ENCODE data around the gene SSTR5.

The SSTR5 gene

DNA sequence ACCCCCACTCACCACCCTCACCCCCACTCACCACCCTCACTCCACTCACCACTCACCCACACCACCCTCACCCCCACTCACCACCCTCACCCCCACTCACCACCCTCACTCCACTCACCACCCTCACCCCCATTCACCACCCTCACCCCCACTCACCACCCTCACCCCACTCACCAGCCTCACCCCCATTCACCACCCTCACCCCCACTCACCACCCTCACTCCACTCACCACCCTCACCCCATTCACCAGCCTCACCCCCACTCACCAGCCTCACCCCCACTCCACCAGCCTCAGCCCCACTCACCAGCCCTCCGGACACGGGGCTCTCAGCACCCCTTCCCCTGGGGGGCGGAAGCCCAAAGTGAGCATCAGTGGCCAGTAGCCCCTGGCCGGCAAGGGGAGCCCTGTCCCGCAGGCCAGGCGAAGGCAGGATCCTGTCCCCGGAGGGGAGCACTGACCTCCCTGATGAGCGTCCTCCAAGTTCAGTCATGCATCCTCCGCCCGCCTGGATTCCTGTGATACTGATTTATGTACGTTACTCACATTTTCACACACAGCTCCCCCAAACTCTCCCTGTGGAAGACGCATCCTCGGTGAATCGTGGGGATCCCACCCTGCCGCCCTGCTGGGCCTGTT lies 41.5 kb downstream of the SSTR5 start:
- Histone ChIP-seq H4K8ac (ENCODE audit: low read depth, low read length) (no peak overlapping the region), H2BK120ac (ENCODE audit: insufficient read depth, low read length, poor library complexity) (no peak overlapping the region), H3K79me2 (ENCODE audit: control insufficient read depth, insufficient read depth, low read length, poor library complexity) (no peaks in the 10 kb centered on the region), H3K23ac (ENCODE audit: low read length) (no peak overlapping the region), H2AFZ (ENCODE audit: insufficient read depth, low read length, poor library complexity) (no peak overlapping the region), H3K14ac (ENCODE audit: low read length) (no peak overlapping the region), H3K4me1 (ENCODE audit: control insufficient read depth in 1 of 2, insufficient read depth in 2 of 2, low read length in 2 of 2) (no peaks in the 10 kb centered on the region), H4K91ac (ENCODE audit: low read depth, low read length) (no peak overlapping the region), H3K4me2 (ENCODE audit: low read length) (no peak overlapping the region), H3K27me3 (ENCODE audit: insufficient read depth, low read length) (no peaks in the 10 kb centered on the region), H2BK12ac (ENCODE audit: low read length) (no peak overlapping the region), H2AK5ac (ENCODE audit: low read length) (no peak overlapping the region), H3K18ac (ENCODE audit: low read length) (no peak overlapping the region), H2BK5ac (ENCODE audit: low read depth, low read length, poor library complexity) (no peak overlapping the region), H3K9me3 (ENCODE audit: insufficient read depth, low read depth, low read length) (peaks cover 2% of the 10 kb centered on the region), H3K9ac (ENCODE audit: low read length) (no peak overlapping the region), H3K4ac (ENCODE audit: low read depth, low read length) (no peak overlapping the region), H3K27ac (ENCODE audit: low read depth, low read length) (no peak overlapping the region), H3K36me3 (ENCODE audit: control insufficient read depth in 1 of 2, insufficient read depth in 2 of 2, low read length in 2 of 2) (no peaks in the 10 kb centered on the region), H3K4me3 (ENCODE audit: low read depth, low read length) (no peak overlapping the region), H4K12ac (ENCODE audit: low read depth, low read length) (no peak overlapping the region), H3K79me1 (ENCODE audit: low read length) (no peaks in the 10 kb centered on the region)
- no peak for DNase-seq
- WGBS (ENCODE audit: extremely low coverage, insufficient coverage, insufficient read length) = no CpG with 5 or more reads among the region's 15 CpGs

- no CpG with 5 or more reads among the region's 16 CpGs for WGBS (ENCODE audit: extremely low coverage, insufficient coverage, insufficient read length)
- Histone ChIP-seq H3K4me1 (ENCODE audit: control insufficient read depth in 1 of 2, insufficient read depth in 2 of 2, low read length in 2 of 2) (no peaks in the 10 kb centered on the region), H3K4me3 (ENCODE audit: low read depth, low read length) (no peak overlapping the region), H3K27me3 (ENCODE audit: insufficient read depth, low read length) (no peaks in the 10 kb centered on the region), H3K14ac (ENCODE audit: low read length) (no peak overlapping the region), H3K36me3 (ENCODE audit: control insufficient read depth in 1 of 2, insufficient read depth in 2 of 2, low read length in 2 of 2) (no peaks in the 10 kb centered on the region), H3K9me3 (ENCODE audit: insufficient read depth, low read depth, low read length) (peaks cover 2% of the 10 kb centered on the region), H2BK120ac (ENCODE audit: insufficient read depth, low read length, poor library complexity) (no peak overlapping the region), H3K79me1 (ENCODE audit: low read length) (no peaks in the 10 kb centered on the region), H2AK5ac (ENCODE audit: low read length) (no peak overlapping the region), H3K27ac (ENCODE audit: low read depth, low read length) (no peak overlapping the region), H4K12ac (ENCODE audit: low read depth, low read length) (no peak overlapping the region), H3K4ac (ENCODE audit: low read depth, low read length) (no peak overlapping the region), H4K8ac (ENCODE audit: low read depth, low read length) (no peak overlapping the region), H3K23ac (ENCODE audit: low read length) (no peak overlapping the region), H3K79me2 (ENCODE audit: control insufficient read depth, insufficient read depth, low read length, poor library complexity) (no peaks in the 10 kb centered on the region), H3K18ac (ENCODE audit: low read length) (no peak overlapping the region), H3K4me2 (ENCODE audit: low read length) (no peak overlapping the region), H2BK5ac (ENCODE audit: low read depth, low read length, poor library complexity) (no peak overlapping the region), H4K91ac (ENCODE audit: low read depth, low read length) (no peak overlapping the region), H2BK12ac (ENCODE audit: low read length) (no peak overlapping the region), H3K9ac (ENCODE audit: low read length) (no peak overlapping the region), H2AFZ (ENCODE audit: insufficient read depth, low read length, poor library complexity) (no peak overlapping the region)
- no peak for DNase-seq
Measured at GRCh38 chr16:1116693-1117077, 44.1 kb downstream of the SSTR5 start.

DNA sequence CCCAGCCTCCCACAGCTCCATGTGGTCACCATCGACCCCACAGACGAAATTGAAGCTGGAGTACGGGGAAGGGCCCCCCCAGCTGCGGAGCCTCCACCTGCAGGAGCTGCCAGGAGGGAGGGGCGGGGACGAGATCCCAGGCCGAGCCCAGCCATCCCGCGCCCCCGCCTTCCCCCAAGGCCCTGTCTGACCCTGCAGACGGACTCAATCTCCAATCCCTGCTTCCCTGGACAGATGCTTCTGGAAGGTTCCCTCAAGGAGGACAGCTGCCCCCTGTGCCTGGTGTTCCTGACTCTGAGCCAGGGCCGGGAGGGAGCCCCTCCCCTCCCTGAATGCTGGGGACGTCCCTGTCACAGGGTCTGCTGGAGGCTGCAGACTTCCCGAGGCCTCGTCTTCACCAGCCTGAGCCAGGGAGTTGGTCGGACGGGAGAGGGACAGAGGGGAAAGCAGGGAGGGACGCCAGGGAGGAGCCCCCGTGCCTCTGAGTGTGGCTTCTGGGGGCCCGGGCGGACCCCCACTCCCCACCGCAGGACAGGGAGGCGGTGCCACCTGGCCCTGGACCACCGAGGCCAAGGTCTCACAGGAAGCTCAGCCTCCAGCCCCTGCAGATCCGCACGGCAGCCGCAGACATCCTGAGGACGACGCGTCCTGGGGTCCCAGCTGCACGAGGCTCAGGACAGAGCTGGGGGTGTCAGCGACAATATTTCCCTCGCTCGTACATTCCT lies 44.8 kb downstream of the SSTR5 start:
- Histone ChIP-seq H3K18ac (ENCODE audit: low read length) (no peak overlapping the region), H3K27ac (ENCODE audit: low read depth, low read length) (no peak overlapping the region), H2AFZ (ENCODE audit: insufficient read depth, low read length, poor library complexity) (no peak overlapping the region), H3K4me2 (ENCODE audit: low read length) (no peak overlapping the region), H3K36me3 (ENCODE audit: control insufficient read depth in 1 of 2, insufficient read depth in 2 of 2, low read length in 2 of 2) (no peaks in the 10 kb centered on the region), H3K79me1 (ENCODE audit: low read length) (no peaks in the 10 kb centered on the region), H2BK120ac (ENCODE audit: insufficient read depth, low read length, poor library complexity) (no peak overlapping the region), H3K4me3 (ENCODE audit: low read depth, low read length) (no peak overlapping the region), H2BK12ac (ENCODE audit: low read length) (no peak overlapping the region), H3K4ac (ENCODE audit: low read depth, low read length) (no peak overlapping the region), H3K79me2 (ENCODE audit: control insufficient read depth, insufficient read depth, low read length, poor library complexity) (no peaks in the 10 kb centered on the region), H3K9ac (ENCODE audit: low read length) (no peak overlapping the region), H3K4me1 (ENCODE audit: control insufficient read depth in 1 of 2, insufficient read depth in 2 of 2, low read length in 2 of 2) (no peaks in the 10 kb centered on the region), H2AK5ac (ENCODE audit: low read length) (no peak overlapping the region), H3K9me3 (ENCODE audit: insufficient read depth, low read depth, low read length) (peaks cover 2% of the 10 kb centered on the region), H4K91ac (ENCODE audit: low read depth, low read length) (no peak overlapping the region), H4K8ac (ENCODE audit: low read depth, low read length) (no peak overlapping the region), H2BK5ac (ENCODE audit: low read depth, low read length, poor library complexity) (no peak overlapping the region), H4K12ac (ENCODE audit: low read depth, low read length) (no peak overlapping the region), H3K27me3 (ENCODE audit: insufficient read depth, low read length) (no peaks in the 10 kb centered on the region), H3K23ac (ENCODE audit: low read length) (no peak overlapping the region), H3K14ac (ENCODE audit: low read length) (no peak overlapping the region)
- no peak for DNase-seq
- WGBS (ENCODE audit: extremely low coverage, insufficient coverage, insufficient read length) = no CpG with 5 or more reads among the region's 34 CpGs

DNA sequence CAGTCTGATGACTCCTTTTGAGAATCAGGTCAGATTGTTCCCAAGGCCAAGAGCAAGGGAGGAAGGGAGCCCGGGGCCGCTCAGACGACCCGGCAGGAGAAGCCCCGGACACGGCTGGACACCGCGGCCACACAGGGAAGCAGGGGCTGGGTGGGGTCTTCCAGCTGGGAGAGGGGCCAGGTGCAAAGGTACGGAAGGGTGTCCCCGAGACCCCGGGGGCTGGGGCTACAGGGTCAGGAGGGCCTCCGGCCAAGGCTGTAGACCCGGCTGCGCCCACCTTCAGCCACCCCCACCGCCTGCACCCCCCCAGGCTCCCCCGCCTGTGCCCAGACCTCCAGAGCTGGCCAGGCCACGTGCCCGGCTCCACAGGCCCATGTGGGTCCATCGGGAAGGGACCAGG lies 45.4 kb downstream of the SSTR5 start:
- no peaks in the 10 kb centered on the region for H3K36me3 ChIP-seq (ENCODE audit: control insufficient read depth in 1 of 2, insufficient read depth in 2 of 2, low read length in 2 of 2)
- no peak overlapping the region for H2AFZ ChIP-seq (ENCODE audit: insufficient read depth, low read length, poor library complexity)
- H3K79me2 ChIP-seq (ENCODE audit: control insufficient read depth, insufficient read depth, low read length, poor library complexity) = no peaks in the 10 kb centered on the region
- H3K14ac ChIP-seq (ENCODE audit: low read length) = no peak overlapping the region
- H3K79me1 ChIP-seq (ENCODE audit: low read length) = no peaks in the 10 kb centered on the region
- H3K18ac ChIP-seq (ENCODE audit: low read length) = no peak overlapping the region
- no peak for DNase-seq
- H4K12ac ChIP-seq (ENCODE audit: low read depth, low read length) = no peak overlapping the region
- no peak overlapping the region for H2BK12ac ChIP-seq (ENCODE audit: low read length)
- H3K4ac ChIP-seq (ENCODE audit: low read depth, low read length) = no peak overlapping the region
- no peak overlapping the region for H2BK5ac ChIP-seq (ENCODE audit: low read depth, low read length, poor library complexity)
- no peak overlapping the region for H3K9ac ChIP-seq (ENCODE audit: low read length)
- no peak overlapping the region for H4K91ac ChIP-seq (ENCODE audit: low read depth, low read length)
- no peak overlapping the region for H2AK5ac ChIP-seq (ENCODE audit: low read length)
- no peak overlapping the region for H3K4me2 ChIP-seq (ENCODE audit: low read length)
- no peak overlapping the region for H3K4me3 ChIP-seq (ENCODE audit: low read depth, low read length)
- H4K8ac ChIP-seq (ENCODE audit: low read depth, low read length) = no peak overlapping the region
- H3K23ac ChIP-seq (ENCODE audit: low read length) = no peak overlapping the region
- H3K27me3 ChIP-seq (ENCODE audit: insufficient read depth, low read length) = no peaks in the 10 kb centered on the region
- H3K4me1 ChIP-seq (ENCODE audit: control insufficient read depth in 1 of 2, insufficient read depth in 2 of 2, low read length in 2 of 2) = no peaks in the 10 kb centered on the region
- H3K27ac ChIP-seq (ENCODE audit: low read depth, low read length) = no peak overlapping the region
- no CpG with 5 or more reads among the region's 19 CpGs for WGBS (ENCODE audit: extremely low coverage, insufficient coverage, insufficient read length)
- no peak overlapping the region for H2BK120ac ChIP-seq (ENCODE audit: insufficient read depth, low read length, poor library complexity)
- peaks cover under 1% of the 10 kb centered on the region for H3K9me3 ChIP-seq (ENCODE audit: insufficient read depth, low read depth, low read length)
